Activated B cell treated with CpG ODN at 0.5 μM for 24 hours (primary cell): ENCODE data around the gene NECAB3. TPM values are rescaled to one million over a fixed set of nuclear protein-coding genes. Genes with fewer than 3 reads are reported as not detected.

ENCODE experiments used
- ATAC-seq: fragments of 200-7000 bp; cut with Tn5 transposase; one replicate; pipeline ENCODE4 v1.10.0; 2021; ENCODE audit warnings: low read depth, mild to moderate bottlenecking, moderate library complexity
- CTCF ChIA-PET: fragments of 350-600 bp; sonication (Branson Sonifier 250); formaldehyde crosslinking; loops from one replicate; lab custom pipeline; 2021; ENCODE audit warnings: antibody characterized with exemption; lab: Charles Lee
- POLR2A ChIA-PET: fragments of 350-600 bp; sonication (Branson Sonifier 250); formaldehyde crosslinking; loops from one replicate; lab custom pipeline; 2021; ENCODE audit warnings: antibody characterized with exemption; lab: Charles Lee
- DNase-seq: peaks from one replicate; pipeline ENCODE4 v3.0.0; 2022
- H3K27ac Mint-ChIP-seq: one replicate; pipeline ENCODE4 v1.8.0; 2020; ENCODE audit warnings: mixed read lengths
- H3K27me3 Mint-ChIP-seq: one replicate; pipeline ENCODE4 v1.8.0; 2021; ENCODE audit warnings: mixed read lengths
- H3K36me3 Mint-ChIP-seq: one replicate; pipeline ENCODE4 v1.8.0; 2021; ENCODE audit warnings: low read depth, mixed read lengths
- H3K4me1 Mint-ChIP-seq: one replicate; pipeline ENCODE4 v1.8.0; 2021; ENCODE audit warnings: mixed read lengths
- H3K4me3 Mint-ChIP-seq: one replicate; pipeline ENCODE4 v1.8.0; 2020; ENCODE audit warnings: mild to moderate bottlenecking, mixed read lengths
- H3K9me3 Mint-ChIP-seq: one replicate; pipeline ENCODE4 v1.8.0; 2020; ENCODE audit warnings: mixed read lengths
- CTCF ChIP-seq: fragments of 200-600 bp; IDR thresholded peaks from one replicate; pipeline ENCODE4 v1.8.0; 2022; ENCODE audit warnings: antibody characterized with exemption, mild to moderate bottlenecking
- intact Hi-C: fragments of 100-400 bp; cut with micrococcal nuclease; formaldehyde crosslinking; loops from one replicate; pipeline ENCODE4 v1.15.1; 2024
- total RNA-seq: library from RNA; stranded (reverse); gene quantifications from 2 replicates; pipeline ENCODE4 v1.2.3, GENCODE V29; 2022

Gene NECAB3
- total RNA-seq, 1 donor from 2014 or later = 7.5 TPM

DNA sequence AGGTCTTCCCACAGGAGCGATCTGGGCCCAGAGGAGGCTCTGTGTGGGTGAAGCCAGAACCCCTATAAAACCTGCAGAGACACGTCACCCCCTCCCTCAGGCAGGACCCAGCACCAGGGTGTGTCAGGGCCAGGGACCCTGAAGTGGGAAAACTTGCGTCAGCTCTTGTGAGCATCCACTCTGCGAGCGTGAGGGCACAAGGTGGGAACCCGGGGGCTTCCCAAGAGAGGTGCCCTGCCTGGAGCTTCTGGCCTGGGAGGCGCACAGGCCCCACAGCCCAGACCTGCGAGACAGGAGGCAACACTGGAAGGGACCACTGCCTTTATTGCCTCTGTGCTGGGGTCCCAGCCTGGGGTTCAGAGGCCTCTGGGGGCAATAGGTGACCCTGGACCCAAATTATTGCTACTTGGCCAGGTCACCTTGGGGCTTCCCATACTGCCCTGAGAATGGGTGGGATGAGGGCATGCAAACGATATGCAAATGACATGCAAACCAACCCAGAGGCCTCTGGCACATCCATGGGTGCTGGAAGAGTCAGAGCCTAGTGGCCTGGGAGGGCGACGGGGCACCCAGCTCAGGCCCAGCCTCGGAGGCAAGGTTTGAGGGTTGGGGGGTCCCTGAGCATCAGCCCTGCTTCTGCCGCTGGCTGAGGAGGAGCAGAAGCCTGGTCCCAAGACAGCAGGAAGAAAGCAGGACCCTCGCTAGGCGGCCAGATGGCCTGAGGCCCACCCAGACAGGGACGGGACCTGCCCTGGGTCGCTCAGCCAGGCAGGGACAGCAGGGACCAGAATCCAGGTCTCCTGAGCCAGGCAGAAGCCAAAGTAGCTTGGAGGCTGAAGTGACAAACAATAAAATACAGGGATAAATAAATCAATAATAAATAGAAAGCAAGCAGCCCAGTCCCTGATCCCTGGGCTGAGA lies 17.2 kb downstream of the NECAB3 start:
- H3K4me3 Mint-ChIP-seq = no peak overlapping the region
- no peaks in the 10 kb centered on the region for H3K36me3 Mint-ChIP-seq
- no peak for DNase-seq
- no peaks in the 10 kb centered on the region for H3K27me3 Mint-ChIP-seq
- H3K9me3 Mint-ChIP-seq = no peaks in the 10 kb centered on the region
- intact Hi-C loops = no loop called here
- peaks cover 11% of the 10 kb centered on the region for H3K4me1 Mint-ChIP-seq
- TF ChIP-seq CTCF = no peak
- no peak for ATAC-seq
- no peak overlapping the region for H3K27ac Mint-ChIP-seq
- CTCF ChIA-PET = no interaction called here
- POLR2A ChIA-PET = interaction anchor here (0.6 to 1.2 kb wide), 2 partner anchors 124 to 167 kb away, joined by 3 read pairs; partner anchors contain the start of gene CBFA2T2

DNA sequence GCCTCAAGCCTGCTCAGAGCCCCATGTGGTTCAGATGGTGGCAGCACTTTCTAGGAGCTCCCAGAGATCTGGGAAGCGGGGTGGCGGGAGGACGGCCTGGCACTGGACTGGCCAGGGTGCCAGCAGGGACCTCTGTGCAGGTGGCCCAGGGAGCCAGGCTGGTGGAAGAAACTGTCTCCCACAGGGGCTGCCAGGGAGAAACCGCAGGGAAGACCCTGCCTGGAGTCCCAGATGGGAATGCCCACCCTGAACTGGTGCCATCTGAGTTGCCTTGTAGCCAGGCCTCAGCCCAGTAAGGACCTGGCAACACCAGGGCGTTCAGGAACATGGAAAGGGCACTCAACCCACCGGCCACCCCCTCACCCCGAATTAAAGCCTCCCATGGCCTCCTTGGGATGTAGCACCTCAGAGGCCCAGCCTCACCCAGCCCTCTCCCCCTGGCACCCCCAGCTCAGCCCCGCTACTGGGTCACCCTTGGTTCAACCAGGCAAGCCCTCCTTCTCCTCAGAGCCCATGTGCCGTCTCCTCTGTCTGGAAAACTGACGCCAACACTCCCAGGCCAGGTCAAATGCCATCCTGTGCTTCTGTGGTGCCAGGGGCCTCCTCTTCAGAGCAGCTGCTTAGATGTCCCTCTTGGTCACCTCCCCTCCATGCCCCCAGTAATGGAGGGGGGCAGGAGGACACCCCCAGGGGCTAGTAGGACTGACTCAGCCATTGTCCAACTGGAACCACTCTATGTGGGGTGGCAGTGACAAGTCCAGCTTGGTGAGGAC lies 18.0 kb downstream of the NECAB3 start:
- Mint-ChIP-seq H3K27me3 (no peaks in the 10 kb centered on the region), H3K36me3 (no peaks in the 10 kb centered on the region), H3K27ac (no peak overlapping the region), H3K9me3 (no peaks in the 10 kb centered on the region), H3K4me1 (peaks cover 11% of the 10 kb centered on the region), H3K4me3 (no peak overlapping the region)
- POLR2A ChIA-PET = interaction anchor here (0.6 kb wide), 1 partner anchor 123 kb away, joined by 3 read pairs; no protein-coding TSS in a partner anchor
- no peak for ATAC-seq
- CTCF ChIA-PET = no interaction called here
- intact Hi-C loops = no loop called here
- TF ChIP-seq CTCF = no peak
- DNase-seq = no peak

GRCh38 chr20:33655164-33655563 lies 19.1 kb downstream of the NECAB3 start:
- Mint-ChIP-seq H3K9me3 (no peaks in the 10 kb centered on the region), H3K27ac (no peak overlapping the region), H3K4me1 (peaks cover 11% of the 10 kb centered on the region), H3K27me3 (no peaks in the 10 kb centered on the region), H3K36me3 (no peaks in the 10 kb centered on the region), H3K4me3 (no peak overlapping the region)
- ChIA-PET POLR2A (no interaction called here), CTCF (interaction anchor here (2.5 kb wide), 1 partner anchor 8 kb away, joined by 9 read pairs; the partner anchor contains the start of gene C20orf144)
- TF ChIP-seq CTCF = no peak
- intact Hi-C loops = no loop called here
- DNase-seq = no peak
- no peak for ATAC-seq

- ChIA-PET CTCF (interaction anchor here (2.5 kb wide), 1 partner anchor 8 kb away, joined by 9 read pairs; the partner anchor contains the start of gene C20orf144), POLR2A (no interaction called here)
- Mint-ChIP-seq H3K4me1 (peaks cover 11% of the 10 kb centered on the region), H3K27me3 (no peaks in the 10 kb centered on the region), H3K27ac (no peak overlapping the region), H3K4me3 (no peak overlapping the region), H3K36me3 (no peaks in the 10 kb centered on the region), H3K9me3 (no peaks in the 10 kb centered on the region)
- intact Hi-C loops = no loop called here
- no peak for TF ChIP-seq CTCF
- ATAC-seq (no peak), DNase-seq (no peak)
These were observed 19.5 kb downstream of the NECAB3 start for GRCh38 chr20:33654680-33655161.
